H9 (cell line): ENCODE results near the gene ENDOV. TPM values are rescaled to one million over a fixed set of nuclear protein-coding genes. Genes with fewer than 3 reads are reported as not detected.
A peak's percentile ranks its signal among the peaks of the same experiment; 100 is the strongest.

Experiments used
- DNase-seq: peaks from one replicate; pipeline ENCODE4 v3.0.0-alpha.2; 2017
- H2AFZ ChIP-seq: one replicate; pipeline ENCODE4 v1.6.1; 2013; ENCODE audit warnings: mild to moderate bottlenecking, low read length, control low read depth, moderate library complexity
- H2AK5ac ChIP-seq: 2 replicates; pipeline ENCODE4 v1.6.1; 2013; ENCODE audit warnings: low read length, control low read depth, mixed read lengths; ENCODE audit not compliant: insufficient read length
- H2BK120ac ChIP-seq: one replicate; pipeline ENCODE4 v1.6.1; 2013; ENCODE audit warnings: low read depth, mild to moderate bottlenecking, low read length, control low read depth, inconsistent platforms; ENCODE audit not compliant: poor library complexity, severe bottlenecking
- H2BK12ac ChIP-seq: 2 replicates; pipeline ENCODE4 v1.6.1; 2013; ENCODE audit warnings: low read length, control low read depth, mixed read lengths, low read depth; ENCODE audit not compliant: insufficient read length
- H2BK15ac ChIP-seq: 2 replicates; pipeline ENCODE4 v1.6.1; 2013; ENCODE audit warnings: low read depth, low read length, control low read depth
- H2BK20ac ChIP-seq: one replicate; pipeline ENCODE4 v1.6.1; 2013; ENCODE audit warnings: low read depth, mild to moderate bottlenecking, low read length, control low read depth, inconsistent platforms; ENCODE audit not compliant: poor library complexity, severe bottlenecking
- H2BK5ac ChIP-seq: 2 replicates; pipeline ENCODE4 v1.6.1; 2013; ENCODE audit warnings: low read length, control low read depth, mixed read lengths; ENCODE audit not compliant: insufficient read length
- H3K14ac ChIP-seq: 2 replicates; pipeline ENCODE4 v1.6.1; 2013; ENCODE audit warnings: low read length, control low read depth; ENCODE audit not compliant: insufficient read depth
- H3K18ac ChIP-seq: 2 replicates; pipeline ENCODE4 v1.6.1; 2013; ENCODE audit warnings: low read depth, mild to moderate bottlenecking, mixed read lengths, low read length, control low read depth; ENCODE audit not compliant: insufficient read length
- H3K23ac ChIP-seq: 2 replicates; pipeline ENCODE4 v1.6.1; 2013; ENCODE audit warnings: low read length, control low read depth, mixed read lengths, low read depth; ENCODE audit not compliant: insufficient read length
- H3K23me2 ChIP-seq: 2 replicates; pipeline ENCODE4 v1.6.1; 2013; ENCODE audit warnings: low read depth, mild to moderate bottlenecking, mixed read lengths, low read length, control low read depth; ENCODE audit not compliant: insufficient read length, poor library complexity, severe bottlenecking
- H3K27ac ChIP-seq: 2 replicates; pipeline ENCODE4 v1.5.1; 2013; ENCODE audit warnings: low read length, control low read depth, mixed read lengths, low read depth; ENCODE audit not compliant: insufficient read length
- H3K27me3 ChIP-seq: 2 replicates; pipeline ENCODE4 v1.6.1; 2013; ENCODE audit warnings: low read length, control low read depth, inconsistent platforms; ENCODE audit not compliant: insufficient read depth
- H3K4ac ChIP-seq: 2 replicates; pipeline ENCODE4 v1.6.1; 2013; ENCODE audit warnings: low read depth, mild to moderate bottlenecking, control low read depth, inconsistent platforms, low read length, moderate library complexity
- H3K4me1 ChIP-seq: 2 replicates; pipeline ENCODE4 v1.6.1; 2013; ENCODE audit warnings: low read length, control low read depth, inconsistent platforms; ENCODE audit not compliant: insufficient read depth
- H3K4me2 ChIP-seq: 2 replicates; pipeline ENCODE4 v1.6.1; 2013; ENCODE audit warnings: low read length, control low read depth, mixed read lengths; ENCODE audit not compliant: insufficient read length, insufficient read depth
- H3K56ac ChIP-seq: 2 replicates; pipeline ENCODE4 v1.6.1; 2013; ENCODE audit warnings: low read depth, mild to moderate bottlenecking, mixed read lengths, low read length, control low read depth; ENCODE audit not compliant: insufficient read length
- H3K79me1 ChIP-seq: 2 replicates; pipeline ENCODE4 v1.6.1; 2013; ENCODE audit warnings: low read depth, mild to moderate bottlenecking, moderate library complexity, low read length, control low read depth, inconsistent platforms; ENCODE audit not compliant: insufficient read depth, poor library complexity, severe bottlenecking
- H3K79me2 ChIP-seq: 2 replicates; pipeline ENCODE4 v1.6.1; 2013; ENCODE audit warnings: low read length, control low read depth, inconsistent platforms; ENCODE audit not compliant: insufficient read depth
- H3K9ac ChIP-seq: 2 replicates; pipeline ENCODE4 v1.6.1; 2013; ENCODE audit warnings: low read length, control low read depth, mixed read lengths; ENCODE audit not compliant: insufficient read length; ENCODE audit errors: extremely low read depth
- H3K9me3 ChIP-seq: one replicate; pipeline ENCODE4 v1.6.1; 2013; ENCODE audit warnings: low read depth, low read length, inconsistent platforms; ENCODE audit not compliant: control insufficient read depth
- H3T11ph ChIP-seq: one replicate; pipeline ENCODE4 v1.6.1; 2013; ENCODE audit warnings: mild to moderate bottlenecking, low read length, control low read depth, inconsistent platforms
- H4K20me1 ChIP-seq: one replicate; pipeline ENCODE4 v1.6.1; 2013; ENCODE audit not compliant: control insufficient read depth, insufficient read length, insufficient read depth
- H4K5ac ChIP-seq: 2 replicates; pipeline ENCODE4 v1.6.1; 2013; ENCODE audit warnings: low read depth, mild to moderate bottlenecking, mixed read lengths, low read length, control low read depth; ENCODE audit not compliant: insufficient read length
- H4K8ac ChIP-seq: replicated peaks from 2 replicates; pipeline ENCODE4 v1.6.1; 2013; ENCODE audit warnings: low read length, control low read depth, mixed read lengths, low read depth; ENCODE audit not compliant: insufficient read length
- H4K91ac ChIP-seq: 2 replicates; pipeline ENCODE4 v1.6.1; 2013; ENCODE audit warnings: low read depth, mild to moderate bottlenecking, moderate library complexity, mixed read lengths, low read length, control low read depth; ENCODE audit not compliant: insufficient read length
- H3K27ac Mint-ChIP-seq, 3 experiments: 2 replicates in 2 of 3; 3 replicates in 1 of 3; pipeline ENCODE4 v1.8.0; 2020 to 2021; ENCODE audit warnings: mixed read lengths in 3 of 3, mild to moderate bottlenecking in 1 of 3, moderate library complexity in 1 of 3
- H3K27me3 Mint-ChIP-seq: 2 replicates; pipeline ENCODE4 v1.8.0; 2021; ENCODE audit warnings: low read depth, mild to moderate bottlenecking, moderate library complexity, mixed read lengths
- H3K36me3 Mint-ChIP-seq, 3 experiments: 2 replicates in 2 of 3; 3 replicates in 1 of 3; pipeline ENCODE4 v1.8.0; 2020 to 2021; ENCODE audit warnings: low read depth in 3 of 3, mixed read lengths in 3 of 3; ENCODE audit not compliant: insufficient read depth in 1 of 3
- H3K4me1 Mint-ChIP-seq, 2 experiments: 2 replicates each; pipeline ENCODE4 v1.8.0; 2020; ENCODE audit warnings: mixed read lengths in 2 of 2
- H3K4me3 Mint-ChIP-seq, 2 experiments: 2 replicates in 1 of 2; 3 replicates in 1 of 2; pipeline ENCODE4 v1.8.0; 2020 to 2021; ENCODE audit warnings: mild to moderate bottlenecking in 2 of 2, mixed read lengths in 2 of 2, moderate library complexity in 1 of 2
- H3K9me3 Mint-ChIP-seq, 2 experiments: 2 replicates in 1 of 2; 3 replicates in 1 of 2; pipeline ENCODE4 v1.8.0; 2020; ENCODE audit warnings: mild to moderate bottlenecking in 2 of 2, mixed read lengths in 2 of 2, moderate library complexity in 1 of 2
- CTCF ChIP-seq: fragments of 200-600 bp; sonication (generic); conservative IDR thresholded peaks from 3 replicates; pipeline ENCODE4 v1.8.0; 2021; ENCODE audit warnings: antibody characterized with exemption, mild to moderate bottlenecking
- WGBS: extraction: QIAGEN DNeasy Blood & Tissue Kit; methylation state at CpG from one replicate; pipeline ENCODE4 v1.1.7; 2013; ENCODE audit warnings: missing lambda C conversion rate, low lambda C conversion rate, mixed read lengths; ENCODE audit not compliant: insufficient read length; ENCODE audit errors: extremely low coverage; 5-methylcytosine and 5-hydroxymethylcytosine counted together
- total RNA-seq: library from RNA; stranded (reverse); gene quantifications from 2 replicates; pipeline ENCODE4 v1.2.1, GENCODE V29; 2021

ENDOV gene
- total RNA-seq, 1 experiment from 2014 or later, result 17.1 TPM

GRCh38 chr17:80414508-80414802 is 512 bp upstream of the ENDOV start:
- Histone ChIP-seq H2BK120ac (no peak overlapping the region), H3K4me1 (no peaks in the 10 kb centered on the region; the same call in 1 of the 2 replicates), H4K91ac (no peak overlapping the region), H3K14ac (no peak overlapping the region; the same call in 1 of the 2 replicates), H2BK20ac (no peak overlapping the region), H2AFZ (no peak overlapping the region), H3K27me3 (no peaks in the 10 kb centered on the region; the same call in 1 of the 2 replicates), H4K8ac (no peak overlapping the region), H3K18ac (no peak overlapping the region), H3T11ph (no peak overlapping the region), H2AK5ac (no peak overlapping the region), H2BK5ac (no peak overlapping the region), H3K79me1 (no peaks in the 10 kb centered on the region), H2BK15ac (no peak overlapping the region), H3K27ac (no peak overlapping the region), H3K56ac (no peak overlapping the region), H3K23ac (no peak overlapping the region), H2BK12ac (no peak overlapping the region), H3K4me2 (peak overlapping the region; percentile 56), H3K79me2 (no peaks in the 10 kb centered on the region), H3K23me2 (peaks cover 9% of the 10 kb centered on the region), H3K4ac (no peak overlapping the region), H4K5ac (no peak overlapping the region), H3K9me3 (no peaks in the 10 kb centered on the region), H4K20me1 (no peaks in the 10 kb centered on the region), H3K9ac (no peak overlapping the region)
- Mint-ChIP-seq H3K9me3 (no peaks in the 10 kb centered on the region; a peak in 1 of 5 replicates), H3K4me3 (peak overlapping the region; percentile 89 to 93), H3K4me1 (peaks cover 10 to 16% of the 10 kb centered on the region in 2 experiments), H3K27me3 (peaks cover 37% of the 10 kb centered on the region), H3K27ac (no peak overlapping the region; a peak in 1 of 7 replicates), H3K36me3 (peaks cover 2 to 12% (median 12%) of the 10 kb centered on the region in 3 experiments; a peak in 3 of 7 replicates)
- DNase-seq, result peak; percentile 50
- no CpG with 5 or more reads among the region's 15 CpGs for WGBS
- TF ChIP-seq CTCF, result no peak
